Ascending aorta (tissue), 2 donors: ENCODE measurements around the gene CST9. TPM values are rescaled to one million over a fixed set of nuclear protein-coding genes. Genes with fewer than 3 reads are reported as not detected.

Source experiments
- DNase-seq, 2 donors: peaks; one replicate each; pipeline ENCODE4 v3.0.0-alpha.2; 2019; ENCODE audit warnings: low spot score in 2 of 2
- H3K27ac ChIP-seq, 2 donors: fragments of 200-600 bp; sonication (generic); one replicate each; pipeline ENCODE4 v1.5.1; 2016 to 2017; ENCODE audit warnings: mild to moderate bottlenecking in 1 of 2
- H3K27me3 ChIP-seq: fragments of 200-600 bp; sonication (generic); one replicate; pipeline ENCODE4 v1.5.1; 2017
- H3K36me3 ChIP-seq, 2 donors: fragments of 200-600 bp; sonication (generic); one replicate each; pipeline ENCODE4 v1.5.1; 2016
- H3K4me1 ChIP-seq, 2 donors: fragments of 200-600 bp; sonication (generic); one replicate each; pipeline ENCODE4 v1.5.1; 2016 to 2017; ENCODE audit warnings: mild to moderate bottlenecking in 1 of 2
- H3K4me3 ChIP-seq, 2 donors: fragments of 200-600 bp; sonication (generic); one replicate each; pipeline ENCODE4 v1.5.1; 2016 to 2017; ENCODE audit warnings: mild to moderate bottlenecking in 1 of 2
- H3K9me3 ChIP-seq, 2 donors: fragments of 200-600 bp; sonication (generic); one replicate each; pipeline ENCODE4 v1.5.1; 2016
- CTCF ChIP-seq, 3 experiments: fragments of 200-600 bp in 2 of 3; fragments of 450-650 bp in 1 of 3; sonication (generic) in 2 of 3; IDR thresholded peaks; one replicate each; pipeline ENCODE4 v1.5.1; 2016 to 2019; ENCODE audit warnings: antibody characterized with exemption in 3 of 3, mild to moderate bottlenecking in 1 of 3, moderate library complexity in 1 of 3
- intact Hi-C: fragments of 100-400 bp; cut with DNase I; formaldehyde crosslinking; loops from one replicate; pipeline ENCODE4 v1.15.1; 2023
- total RNA-seq: library from RNA; depleted of rRNA; stranded (reverse); fragments of >200 nt; gene quantifications from one replicate; pipeline ENCODE4 v1.1.0, GENCODE V29; 2016

The CST9 gene
- total RNA-seq, 1 donor from 2014 or later, result not detected

DNA sequence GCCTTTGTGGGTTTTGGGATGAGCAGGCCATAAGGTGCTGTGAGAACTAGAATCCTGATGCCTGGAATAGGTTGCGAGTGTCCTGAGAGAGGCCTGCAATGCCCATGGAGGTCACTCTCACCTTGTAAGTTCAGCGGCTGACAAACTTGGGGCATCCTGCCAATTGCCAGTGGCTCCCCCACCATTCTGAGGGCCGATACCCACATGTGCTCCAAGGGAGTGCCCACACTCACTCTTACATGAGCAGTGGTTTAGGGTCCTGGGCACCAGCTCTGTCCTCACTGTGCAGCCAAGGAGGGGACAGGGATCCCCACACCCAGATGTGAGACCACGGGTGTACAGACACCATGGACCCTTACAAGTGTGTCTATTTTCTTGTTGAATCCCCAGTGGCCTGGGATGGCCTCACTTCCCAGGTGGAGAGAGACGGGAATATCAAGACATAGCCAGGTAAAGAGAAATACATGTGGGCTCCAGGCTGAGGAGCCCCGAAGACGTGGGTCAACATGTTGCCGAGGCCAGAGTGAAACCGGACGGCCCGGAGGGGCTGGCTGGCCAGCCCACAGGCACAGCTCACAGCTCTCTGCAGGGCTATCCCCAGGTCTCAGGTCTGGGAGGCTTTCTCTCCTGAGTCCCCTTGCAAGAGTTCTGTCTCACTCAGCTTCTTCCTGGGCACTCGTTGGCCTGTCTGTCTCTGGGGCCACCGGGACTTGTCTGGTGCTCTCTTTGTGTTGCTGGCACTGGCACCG lies 2.0 kb upstream of the CST9 start:
- Histone ChIP-seq H3K4me1 (no peaks in the 10 kb centered on the region), H3K27ac (no peak overlapping the region), H3K4me3 (no peak overlapping the region), H3K36me3 (no peaks in the 10 kb centered on the region), H3K9me3 (no peaks in the 10 kb centered on the region), H3K27me3 (no peaks in the 10 kb centered on the region)
- no peak for TF ChIP-seq CTCF (IDR thresholded peaks at IDR 0.05)
- intact Hi-C loops, result loop anchor here (2.0 to 5.0 kb wide), 3 partner anchors 29 to 165 kb away; partner anchors contain the start of gene CST3
- DNase-seq, result no peak

DNA sequence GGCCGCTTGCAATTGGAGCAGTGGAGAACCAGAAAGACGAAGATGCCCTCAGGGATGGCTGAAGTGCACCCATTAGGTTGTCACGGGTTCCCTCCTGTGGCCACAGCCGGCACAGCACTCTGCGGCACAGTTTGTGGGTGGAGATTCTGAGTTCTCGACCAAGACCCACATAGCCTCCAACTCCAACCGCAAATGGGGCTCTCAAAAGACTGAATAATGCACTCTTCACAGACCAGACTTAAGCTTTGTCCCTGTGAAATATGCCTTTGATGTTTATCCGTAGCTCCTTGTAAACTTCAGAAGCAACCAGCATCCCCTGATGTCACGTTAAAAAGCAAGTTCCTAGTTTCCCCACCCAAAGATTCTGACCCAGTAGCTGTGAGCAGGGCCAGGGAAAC lies 934 bp upstream of the CST9 start:
- Histone ChIP-seq H3K9me3 (no peaks in the 10 kb centered on the region), H3K4me1 (no peaks in the 10 kb centered on the region), H3K27ac (no peak overlapping the region), H3K4me3 (no peak overlapping the region), H3K36me3 (no peaks in the 10 kb centered on the region), H3K27me3 (no peaks in the 10 kb centered on the region)
- peak in 1 of 2 donors; percentile 90 for DNase-seq
- intact Hi-C loops, result loop anchor here (2.0 to 5.0 kb wide), 3 partner anchors 30 to 164 kb away; partner anchors contain the start of gene CST3
- TF ChIP-seq CTCF (IDR thresholded peaks at IDR 0.05), result peak; percentile 72 to 96 (median 91)

DNA sequence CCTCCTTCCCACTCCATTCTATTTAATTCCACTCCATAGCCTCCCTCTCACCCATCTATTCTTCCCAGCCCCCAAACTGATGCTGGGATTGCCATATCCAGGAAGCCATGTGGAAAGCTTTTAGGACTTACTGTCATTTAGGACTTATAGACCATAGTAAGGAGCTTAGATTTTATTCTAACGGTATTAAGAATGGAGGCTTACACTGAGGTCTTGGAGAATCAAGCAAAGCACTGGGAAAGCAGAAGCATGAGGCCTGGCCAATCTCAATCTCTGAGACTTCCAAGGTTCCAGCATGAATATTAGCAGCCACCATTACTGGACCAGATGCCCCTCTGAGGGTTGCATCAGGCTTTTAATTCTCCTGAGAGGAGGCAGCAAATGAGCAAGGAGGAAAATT lies 1.4 kb downstream of the CST9 start:
- Histone ChIP-seq H3K9me3 (no peaks in the 10 kb centered on the region), H3K27me3 (no peaks in the 10 kb centered on the region), H3K4me3 (no peak overlapping the region), H3K27ac (no peak overlapping the region), H3K36me3 (no peaks in the 10 kb centered on the region), H3K4me1 (no peaks in the 10 kb centered on the region)
- intact Hi-C loops, result no loop called here
- no peak for DNase-seq
- TF ChIP-seq CTCF (IDR thresholded peaks at IDR 0.05), result no peak

- Histone ChIP-seq H3K27me3 (no peaks in the 10 kb centered on the region), H3K9me3 (no peaks in the 10 kb centered on the region), H3K4me3 (no peak overlapping the region), H3K27ac (no peak overlapping the region), H3K36me3 (no peaks in the 10 kb centered on the region), H3K4me1 (no peaks in the 10 kb centered on the region)
- intact Hi-C loops, result no loop called here
- no peak for TF ChIP-seq CTCF (IDR thresholded peaks at IDR 0.05)
- no peak for DNase-seq
Observed at GRCh38 chr20:23603321-23603720, 2.4 kb downstream of the CST9 start.

- H3K9me3 ChIP-seq, result no peaks in the 10 kb centered on the region
- H3K4me3 ChIP-seq, result no peak overlapping the region
- H3K27me3 ChIP-seq, result no peaks in the 10 kb centered on the region
- no peak overlapping the region for H3K27ac ChIP-seq
- H3K4me1 ChIP-seq, result no peaks in the 10 kb centered on the region
- TF ChIP-seq CTCF (IDR thresholded peaks at IDR 0.05), result no peak
- DNase-seq, result no peak
- no peaks in the 10 kb centered on the region for H3K36me3 ChIP-seq
- intact Hi-C loops, result no loop called here
Observed at GRCh38 chr20:23602699-23603098, 3.0 kb downstream of the CST9 start.
